ENCODE results near the gene CFDP1.

DNA sequence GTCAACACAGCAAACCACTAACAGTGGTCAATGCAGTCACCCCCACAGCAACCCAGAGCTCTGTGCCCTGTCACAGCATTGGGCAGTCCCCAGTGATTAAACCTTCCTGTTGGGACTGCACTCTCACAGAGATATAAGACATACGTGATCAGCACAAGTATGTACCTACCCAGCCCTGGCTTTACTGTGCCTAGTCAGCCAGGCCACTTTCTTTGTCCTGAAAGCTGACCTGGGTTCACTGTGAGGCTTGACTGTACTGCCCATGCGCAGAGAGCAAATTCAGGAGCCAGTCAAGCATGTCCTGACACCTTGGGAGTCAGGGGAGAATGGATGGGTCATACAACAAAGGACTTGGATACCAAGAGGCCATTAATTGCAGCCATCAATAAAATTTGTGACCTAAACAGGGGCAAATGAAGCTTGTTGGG, 42.1 kb upstream of the CFDP1 start:
- TF ChIP-seq CTCF (conservative IDR thresholded peaks at IDR 0.05 in 1 of 2, IDR thresholded peaks at IDR 0.05 in 1 of 2; ENCODE audit: extremely low read depth in 1 of 2, insufficient read depth in 1 of 2, low read depth in 1 of 2, low read length in 2 of 2) = no peak
- TF ChIP-seq EZH2 (IDR thresholded peaks at IDR 0.05; ENCODE audit: borderline replicate concordance, low read length) = no peak

Data from mammary epithelial cell (primary cell).